ENCODE measurements around the gene TNPO1. TPM values are rescaled to one million over a fixed set of nuclear protein-coding genes. Genes with fewer than 3 reads are reported as not detected.

Gene TNPO1
- total RNA-seq, 2 experiments from 2014 or later: 69.6 to 74.7 TPM

- Mint-ChIP-seq H3K9me3 (no peaks in the 10 kb centered on the region), H3K27ac (no peak overlapping the region), H3K4me1 (ENCODE audit: low read depth) (peaks cover 18% of the 10 kb centered on the region), H3K36me3 (ENCODE audit: low read depth) (peaks cover 14% of the 10 kb centered on the region), H3K27me3 (peaks cover 61% of the 10 kb centered on the region), H3K4me3 (no peak overlapping the region)
- TF ChIP-seq CTCF (IDR thresholded peaks at IDR 0.05): no peak
- DNase-seq (no peak), ATAC-seq (ENCODE audit: poor library complexity) (no peak)
- Histone ChIP-seq H3K4me1 (ENCODE audit: insufficient read depth, low read length) (peaks cover 11% of the 10 kb centered on the region), H3K27ac (ENCODE audit: low read depth in 1 of 2, low read length in 2 of 2) (no peak overlapping the region), H3K9me3 (ENCODE audit: control insufficient read depth in 1 of 2, insufficient read depth in 1 of 2, low read length in 2 of 2) (peaks cover 0 to 6% of the 10 kb centered on the region in 2 experiments), H3K4me3 (ENCODE audit: low read length) (no peak overlapping the region), H3K27me3 (ENCODE audit: control insufficient read depth in 1 of 2, insufficient read depth in 2 of 2, low read length in 2 of 2) (peaks cover 0 to 33% of the 10 kb centered on the region in 2 experiments), H3K36me3 (ENCODE audit: insufficient read depth, low read length) (no peaks in the 10 kb centered on the region)
- CTCF ChIA-PET: no interaction called here
- POLR2A ChIA-PET: no interaction called here
- intact Hi-C loops (cut with DNase I, micrococcal nuclease): loop anchor here (5.0 to 10.0 kb wide), 6 partner anchors 114 to 644 kb away; partner anchors contain the start of gene TNPO1 (in 1 of the 2)
These were observed 142.8 kb downstream of the TNPO1 start for GRCh38 chr5:72959257-72959656.

Small RNAs within 50 kb of the gene (microRNA-seq; reads per million reads assigned to microRNA genes)
- not detected for gene MIR4804 (ENCODE audit: borderline microRNAs expressed, borderline replicate concordance)

Other genes with a start within 250 kb of the TNPO1 start
- gene FCHO2, start 139.4 kb downstream of the TNPO1 start, total RNA-seq: 1 to 10 TPM; 2.0 to 2.6 TPM

Data from CD4-positive, alpha-beta T cell (primary cell).